H1 (cell line): ENCODE measurements around the gene LAMP5. TPM values are rescaled to one million over a fixed set of nuclear protein-coding genes. Genes with fewer than 3 reads are reported as not detected.

ENCODE experiments used
- CTCF ChIA-PET: fragments of 300-600 bp; sonication (Branson Sonifier 250); formaldehyde crosslinking; loops from one replicate; lab custom pipeline; 2021; ENCODE audit not compliant: partially characterized antibody; lab: Charles Lee
- POLR2A ChIA-PET: fragments of 300-600 bp; sonication (Branson Sonifier 250); formaldehyde crosslinking; loops from one replicate; lab custom pipeline; 2021; ENCODE audit warnings: inconsistent platforms; ENCODE audit not compliant: partially characterized antibody; lab: Charles Lee
- DNase-seq, 2 experiments: peaks; one replicate each; pipeline versions ENCODE4 v3.0.0 to v3.0.0-alpha.2; 2010 to 2022; ENCODE audit warnings: low spot score in 2 of 2, low read depth in 1 of 2, mixed read lengths in 1 of 2
- FAIRE-seq: peaks from 2 replicates; lab custom pipeline; 2011; peaks lifted over from hg19 to GRCh38; lab: Jason Lieb, UNC
- H2AFZ ChIP-seq: 2 replicates; pipeline ENCODE4 v1.8.1; 2012; ENCODE audit warnings: low read length, inconsistent platforms
- H2AK5ac ChIP-seq: 2 replicates; pipeline ENCODE4 v1.6.1; 2013; ENCODE audit warnings: low read depth, low read length
- H2BK120ac ChIP-seq: replicated peaks from 2 replicates; pipeline ENCODE3; 2013; ENCODE audit warnings: low read depth, low read length, inconsistent platforms
- H2BK12ac ChIP-seq: 2 replicates; pipeline ENCODE4 v1.6.1; 2013; ENCODE audit warnings: low read depth, low read length
- H2BK15ac ChIP-seq: 2 replicates; pipeline ENCODE4 v1.6.1; 2013; ENCODE audit warnings: low read length
- H2BK20ac ChIP-seq: 2 replicates; pipeline ENCODE4 v1.6.1; 2013; ENCODE audit warnings: low read length
- H2BK5ac ChIP-seq: 2 replicates; pipeline ENCODE4 v1.6.1; 2013; ENCODE audit warnings: low read depth, low read length
- H3K14ac ChIP-seq: 2 replicates; pipeline ENCODE4 v1.6.1; 2013; ENCODE audit warnings: inconsistent platforms; ENCODE audit not compliant: insufficient read length
- H3K18ac ChIP-seq: 2 replicates; pipeline ENCODE4 v1.6.1; 2013; ENCODE audit warnings: low read length; ENCODE audit errors: extremely low read depth
- H3K23ac ChIP-seq: 2 replicates; pipeline ENCODE4 v1.6.1; 2013; ENCODE audit warnings: inconsistent platforms; ENCODE audit not compliant: insufficient read length
- H3K23me2 ChIP-seq: 2 replicates; pipeline ENCODE4 v1.6.1; 2013; ENCODE audit warnings: low read depth, low read length
- H3K27ac ChIP-seq: 2 replicates; pipeline ENCODE4 v1.6.1; 2011; ENCODE audit warnings: low read depth, low read length, inconsistent platforms
- H3K27me3 ChIP-seq, 4 experiments: replicated peaks in 1 of 4; 1 replicate in 1 of 4; 2 replicates in 3 of 4; pipeline versions ENCODE4 v1.6.1 to v1.8.1; 2011 to 2013; ENCODE audit warnings: low read length in 3 of 4, mild to moderate bottlenecking in 3 of 4, inconsistent platforms in 2 of 4, mixed read lengths in 2 of 4, moderate library complexity in 1 of 4; ENCODE audit not compliant: control insufficient read depth in 3 of 4, insufficient read depth in 3 of 4; ENCODE audit errors: extremely low read depth in 1 of 4
- H3K36me3 ChIP-seq, 4 experiments: 2 replicates each; pipeline versions ENCODE4 v1.6.1 to v1.8.1; 2011 to 2013; ENCODE audit warnings: mild to moderate bottlenecking in 4 of 4, low read length in 3 of 4, moderate library complexity in 2 of 4, control low read depth in 1 of 4, inconsistent platforms in 1 of 4; ENCODE audit not compliant: insufficient read depth in 4 of 4, control insufficient read depth in 2 of 4
- H3K4ac ChIP-seq: replicated peaks from 2 replicates; pipeline ENCODE3; 2013; ENCODE audit warnings: low read length, low read depth, mixed read lengths, inconsistent platforms; ENCODE audit not compliant: insufficient read length
- H3K4me1 ChIP-seq, 4 experiments: replicated peaks in 1 of 4; 1 replicate in 1 of 4; 2 replicates in 3 of 4; pipeline versions ENCODE4 v1.6.1 to v1.8.1; 2011 to 2013; ENCODE audit warnings: low read length in 3 of 4, inconsistent platforms in 2 of 4, mixed read lengths in 1 of 4; ENCODE audit not compliant: insufficient read depth in 4 of 4, control insufficient read depth in 3 of 4
- H3K4me2 ChIP-seq, 2 experiments: 2 replicates each; pipeline versions ENCODE4 v1.6.1 to v1.8.1; 2011 to 2013; ENCODE audit warnings: low read depth in 2 of 2, low read length in 2 of 2, control low read depth in 1 of 2, inconsistent platforms in 1 of 2, mild to moderate bottlenecking in 1 of 2; ENCODE audit not compliant: insufficient read depth in 1 of 2
- H3K4me3 ChIP-seq, 4 experiments: fragments of 200-600, 300-600 bp in 1 of 4; sonication (generic), shearing (Covaris generic), sonication (Bioruptor Twin) in 1 of 4; 2 replicates each; pipeline versions ENCODE4 v1.5.1 to v1.8.1; 2011 to 2016; ENCODE audit warnings: low read length in 4 of 4, low read depth in 3 of 4, control low read depth in 2 of 4, inconsistent platforms in 2 of 4, mild to moderate bottlenecking in 2 of 4, mixed read lengths in 1 of 4, moderate library complexity in 1 of 4; ENCODE audit not compliant: insufficient read depth in 2 of 4; ENCODE audit errors: extremely low read depth in 1 of 4
- H3K56ac ChIP-seq: replicated peaks from 2 replicates; pipeline ENCODE3; 2013; ENCODE audit warnings: low read depth, mild to moderate bottlenecking, mixed read lengths, low read length, inconsistent platforms; ENCODE audit not compliant: insufficient read length
- H3K79me1 ChIP-seq: 2 replicates; pipeline ENCODE4 v1.6.1; 2013; ENCODE audit warnings: low read depth, low read length, control low read depth
- H3K79me2 ChIP-seq, 2 experiments: 2 replicates each; pipeline versions ENCODE4 v1.6.1 to v1.8.1; 2012 to 2013; ENCODE audit warnings: low read length in 2 of 2, mild to moderate bottlenecking in 2 of 2, inconsistent platforms in 1 of 2; ENCODE audit not compliant: insufficient read depth in 2 of 2, control insufficient read depth in 1 of 2
- H3K9ac ChIP-seq, 4 experiments: replicated peaks in 1 of 4; 1 replicate in 1 of 4; 2 replicates in 3 of 4; pipeline versions ENCODE4 v1.6.1 to v1.8.1; 2011 to 2013; ENCODE audit warnings: low read depth in 3 of 4, low read length in 3 of 4, control low read depth in 2 of 4, mild to moderate bottlenecking in 2 of 4, moderate library complexity in 2 of 4, inconsistent platforms in 1 of 4; ENCODE audit errors: extremely low read depth in 1 of 4
- H3K9me3 ChIP-seq, 2 experiments: 2 replicates each; pipeline versions ENCODE4 v1.6.1 to v1.8.1; 2012 to 2013; ENCODE audit warnings: mild to moderate bottlenecking in 2 of 2, moderate library complexity in 2 of 2, control low read depth in 1 of 2, inconsistent platforms in 1 of 2, low read depth in 1 of 2, low read length in 1 of 2, mixed read lengths in 1 of 2; ENCODE audit not compliant: insufficient read depth in 2 of 2
- H4K20me1 ChIP-seq, 2 experiments: replicated peaks in 1 of 2; 2 replicates each; pipeline versions ENCODE3 to v1.8.1; 2011 to 2013; ENCODE audit warnings: inconsistent platforms in 2 of 2, low read length in 2 of 2, mild to moderate bottlenecking in 1 of 2; ENCODE audit not compliant: insufficient read depth in 2 of 2, control insufficient read depth in 1 of 2
- H4K5ac ChIP-seq: 2 replicates; pipeline ENCODE4 v1.6.1; 2013; ENCODE audit warnings: low read length, low read depth, mixed read lengths, inconsistent platforms; ENCODE audit not compliant: insufficient read length
- H4K8ac ChIP-seq: 2 replicates; pipeline ENCODE4 v1.8.0; 2013; ENCODE audit warnings: mild to moderate bottlenecking, moderate library complexity, low read length, inconsistent platforms; ENCODE audit not compliant: insufficient read depth; ENCODE audit errors: extremely low read depth
- H4K91ac ChIP-seq: replicated peaks from 2 replicates; pipeline ENCODE3; 2013; ENCODE audit warnings: low read length, mixed read lengths, inconsistent platforms; ENCODE audit not compliant: insufficient read length
- BACH1 ChIP-seq: IDR thresholded peaks from 2 replicates; pipeline ENCODE4 v1.6.1; 2012; ENCODE audit warnings: low read length, improper control_type of control experiment
- BCL11A ChIP-seq, 2 experiments: IDR thresholded peaks; one replicate each; pipeline ENCODE4 v1.6.1; 2011; ENCODE audit warnings: low read depth in 2 of 2, low read length in 2 of 2, mild to moderate bottlenecking in 2 of 2
- FOSL1 ChIP-seq: IDR thresholded peaks from 2 replicates; pipeline ENCODE4 v1.6.1; 2011; ENCODE audit warnings: mild to moderate bottlenecking, low read depth, low read length, moderate library complexity; ENCODE audit not compliant: insufficient read depth
- GABPA ChIP-seq: IDR thresholded peaks from 2 replicates; pipeline ENCODE4 v1.6.1; 2011; ENCODE audit warnings: mild to moderate bottlenecking, low read length, moderate library complexity, borderline replicate concordance; ENCODE audit not compliant: insufficient read depth
- HDAC2 ChIP-seq, 2 experiments: fragments of 300-600 bp in 1 of 2; sonication (generic) in 1 of 2; IDR thresholded peaks; 2 replicates each; pipeline ENCODE4 v1.6.1; 2011 to 2012; ENCODE audit warnings: low read depth in 2 of 2, low read length in 2 of 2, mild to moderate bottlenecking in 2 of 2, moderate library complexity in 2 of 2, borderline replicate concordance in 1 of 2, inconsistent platforms in 1 of 2
- JUND ChIP-seq: IDR thresholded peaks from 2 replicates; pipeline ENCODE4 v1.6.1; 2011; ENCODE audit warnings: mild to moderate bottlenecking, improper control_type of control experiment, low read length
- NANOG ChIP-seq: IDR thresholded peaks from 2 replicates; pipeline ENCODE4 v1.6.1; 2011; ENCODE audit warnings: low read length, low read depth, mild to moderate bottlenecking, inconsistent platforms; ENCODE audit not compliant: insufficient read depth, poor library complexity, severe bottlenecking
- SIRT6 ChIP-seq: IDR thresholded peaks from one replicate; pipeline ENCODE4 v1.7.1; 2012; ENCODE audit warnings: low read length, inconsistent platforms
- WGBS, 2 experiments: shearing (Covaris generic) in 1 of 2; methylation state at CpG; one replicate each; pipeline versions ENCODE4 v1.1.6 to v1.1.7; 2013 to 2015; ENCODE audit warnings: low lambda C conversion rate in 2 of 2, mixed read lengths in 2 of 2, inconsistent platforms in 1 of 2, low coverage in 1 of 2, missing lambda C conversion rate in 1 of 2; ENCODE audit not compliant: insufficient replicate concordance in 2 of 2, insufficient coverage in 1 of 2, insufficient read length in 1 of 2; ENCODE audit errors: extremely low coverage in 1 of 2, missing lambda C conversion rate in 1 of 2; 5-methylcytosine and 5-hydroxymethylcytosine counted together
- polyA plus RNA-seq, 7 experiments: library from polyadenylated mRNA; depleted of rRNA in 3 of 7; stranded (reverse) in 5 of 7; unstranded in 2 of 7; fragments of >200 nt in 5 of 7; fragments of 200-250 nt in 2 of 7; gene quantifications; 1 replicate in 5 of 7; 2 replicates in 1 of 7; 4 replicates in 1 of 7; pipeline versions ENCODE4 v1.2.1 to v1.2.3, GENCODE V29; 2011 to 2013; ENCODE audit warnings: missing spikeins in 2 of 7, mixed read lengths in 2 of 7
- total RNA-seq: library from RNA; stranded (reverse); fragmentation: NEBNext Ultra II Directional; extraction: Animal tissue kit (Norgen Biotek cat#: 25700); gene quantifications from 2 replicates; pipeline ENCODE4 v1.2.1, GENCODE V29; 2021
- TF ChIP-seq, protein P1 (sequence below): IDR thresholded peaks from 2 replicates; pipeline ENCODE4 v1.6.1; 2012; ENCODE audit warnings: inconsistent platforms
- TF ChIP-seq, protein P2 (sequence below): IDR thresholded peaks from 2 replicates; pipeline ENCODE4 v1.6.1; 2011; ENCODE audit warnings: low read length, improper control_type of control experiment

Gene LAMP5
- total and polyA plus RNA-seq, 2 of the 8 experiments (the other 6 are each of a cell fraction or from before 2014, with no cell fraction given) = 0.22 to 1.9 TPM

- Histone ChIP-seq H3K4me1 (no peaks in the 10 kb centered on the region; a peak in 1 of 7 replicates), H3K9ac (no peak overlapping the region), H2BK12ac (no peak overlapping the region), H3K4ac (no peak overlapping the region), H3K4me3 (no peak overlapping the region), H4K91ac (no peak overlapping the region), H3K79me1 (no peaks in the 10 kb centered on the region), H3K23ac (no peak overlapping the region), H3K56ac (no peak overlapping the region), H3K18ac (no peak overlapping the region), H2BK20ac (no peak overlapping the region), H3K36me3 (no peaks in the 10 kb centered on the region), H3K23me2 (no peaks in the 10 kb centered on the region), H4K8ac (no peak overlapping the region), H2BK5ac (no peak overlapping the region), H4K20me1 (no peaks in the 10 kb centered on the region), H3K9me3 (no peaks in the 10 kb centered on the region; a peak in 1 of 4 replicates), H2AFZ (no peak overlapping the region), H2BK15ac (no peak overlapping the region), H2BK120ac (no peak overlapping the region), H3K79me2 (no peaks in the 10 kb centered on the region), H3K27ac (no peak overlapping the region), H3K4me2 (no peak overlapping the region), H2AK5ac (no peak overlapping the region), H3K27me3 (peaks cover 0 to 4% (median 2%) of the 10 kb centered on the region in 4 experiments; a peak in 1 of 7 replicates), H4K5ac (no peak overlapping the region), H3K14ac (no peak overlapping the region)
- ChIA-PET POLR2A (no interaction called here), CTCF (interaction anchor here (0.9 to 2.3 kb wide), 8 partner anchors 19 to 118 kb away, joined by 3 to 9 read pairs (median 6); no protein-coding TSS in a partner anchor)
- FAIRE-seq = no peak
- DNase-seq = no peak
- 84% methylated on average over 5 of the region's 5 CpGs; no CpG with 5 or more reads in 1 of the 2 experiments for WGBS, 2 experiments
- TF ChIP-seq, protein P1, sequence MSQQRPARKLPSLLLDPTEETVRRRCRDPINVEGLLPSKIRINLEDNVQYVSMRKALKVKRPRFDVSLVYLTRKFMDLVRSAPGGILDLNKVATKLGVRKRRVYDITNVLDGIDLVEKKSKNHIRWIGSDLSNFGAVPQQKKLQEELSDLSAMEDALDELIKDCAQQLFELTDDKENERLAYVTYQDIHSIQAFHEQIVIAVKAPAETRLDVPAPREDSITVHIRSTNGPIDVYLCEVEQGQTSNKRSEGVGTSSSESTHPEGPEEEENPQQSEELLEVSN = no peak
- TF ChIP-seq JUND = no peak
- TF ChIP-seq HDAC2 (IDR thresholded peaks at IDR 0.05; ENCODE audit: borderline replicate concordance in 1 of 2, low read depth in 2 of 2, low read length in 2 of 2) = no peak
- TF ChIP-seq GABPA = no peak
- TF ChIP-seq BCL11A (IDR thresholded peaks at IDR 0.05; ENCODE audit: low read depth in 2 of 2, low read length in 2 of 2) = no peak
- TF ChIP-seq SIRT6 = no peak
- no peak for TF ChIP-seq FOSL1
- no peak for TF ChIP-seq BACH1
- TF ChIP-seq NANOG = no peak
- TF ChIP-seq, protein P2, sequence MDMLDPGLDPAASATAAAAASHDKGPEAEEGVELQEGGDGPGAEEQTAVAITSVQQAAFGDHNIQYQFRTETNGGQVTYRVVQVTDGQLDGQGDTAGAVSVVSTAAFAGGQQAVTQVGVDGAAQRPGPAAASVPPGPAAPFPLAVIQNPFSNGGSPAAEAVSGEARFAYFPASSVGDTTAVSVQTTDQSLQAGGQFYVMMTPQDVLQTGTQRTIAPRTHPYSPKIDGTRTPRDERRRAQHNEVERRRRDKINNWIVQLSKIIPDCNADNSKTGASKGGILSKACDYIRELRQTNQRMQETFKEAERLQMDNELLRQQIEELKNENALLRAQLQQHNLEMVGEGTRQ = no peak
Observed at GRCh38 chr20:9499126-9499899, 15.1 kb upstream of the LAMP5 start.
